HepG2 (cell line): ENCODE data around the gene NCBP1. TPM values are rescaled to one million over a fixed set of nuclear protein-coding genes. Genes with fewer than 3 reads are reported as not detected.

Experiments
- ATF3 ChIP-seq: sonication (generic); formaldehyde crosslinking; IDR thresholded peaks from 2 replicates; pipeline ENCODE4 v1.4.0; 2020; ENCODE audit warnings: missing genetic modification reagents
- HNF1A ChIP-seq, 2 experiments: sonication (generic) in 1 of 2; formaldehyde crosslinking in 1 of 2; IDR thresholded peaks; 2 replicates each; pipeline versions ENCODE4 v1.4.0 to v1.6.1; 2016 to 2020; ENCODE audit warnings: borderline replicate concordance in 1 of 2, low read depth in 1 of 2, mild to moderate bottlenecking in 1 of 2, missing genetic modification reagents in 1 of 2
- KDM5A ChIP-seq: fragments of 200-600 bp; sonication (generic); IDR thresholded peaks from 2 replicates; pipeline ENCODE4 v1.7.0; 2018; ENCODE audit warnings: antibody characterized with exemption, mild to moderate bottlenecking, low read length, borderline replicate concordance
- TFAP4 ChIP-seq: sonication (generic); IDR thresholded peaks from 2 replicates; pipeline ENCODE4 v1.6.1; 2016; ENCODE audit warnings: low read depth, borderline replicate concordance
- ZNF75D ChIP-seq: sonication (generic); formaldehyde crosslinking; IDR thresholded peaks from 2 replicates; pipeline ENCODE4 v1.8.1; 2023; ENCODE audit warnings: missing genetic modification reagents, mild to moderate bottlenecking, borderline replicate concordance
- ZNF772 ChIP-seq: sonication (generic); formaldehyde crosslinking; IDR thresholded peaks from 2 replicates; pipeline ENCODE4 v1.5.0; 2020; ENCODE audit warnings: mild to moderate bottlenecking, missing genetic modification reagents
- polyA plus RNA-seq, 8 experiments: library from polyadenylated mRNA; depleted of rRNA in 3 of 8; stranded (reverse) in 7 of 8; unstranded in 1 of 8; fragments of >200 nt; fragmentation: Illumina TruSeq in 4 of 8; extraction: Trizol in 4 of 8; gene quantifications; 2 replicates each; pipeline versions ENCODE4 v1.2.1 to v1.2.3, GENCODE V29; 2011 to 2016; ENCODE audit warnings: low read depth in 4 of 8, missing spikeins in 1 of 8, mixed read lengths in 1 of 8; ENCODE audit not compliant: insufficient read depth in 1 of 8
- total RNA-seq, 5 experiments: library from RNA; depleted of rRNA; stranded (reverse); fragments of >200 nt; fragmentation: Illumina TruSeq; extraction: Trizol; gene quantifications; 2 replicates each; pipeline ENCODE4 v1.2.3, GENCODE V29; 2016; ENCODE audit warnings: low read depth in 1 of 5

Gene NCBP1
- total and polyA plus RNA-seq, 2 of the 13 experiments (the other 11 are each of a cell fraction or from before 2014, with no cell fraction given): 13.3 to 40.2 TPM

GRCh38 chr9:97695995-97696802, 62.6 kb downstream of the NCBP1 start (continued):
- no peak for TF ChIP-seq ATF3 (CRISPR knock-in tag)
- TF ChIP-seq ZNF772 (CRISPR knock-in tag): no peak
- 0 out of 2 replicates have a peak, but pooled peaks have one; percentile 12 for TF ChIP-seq HNF1A (IDR thresholded peaks at IDR 0.05; ENCODE audit: low read depth)
- TF ChIP-seq HNF1A (CRISPR knock-in tag; IDR thresholded peaks at IDR 0.05; ENCODE audit: borderline replicate concordance): no peak
- no peak for TF ChIP-seq KDM5A
- no peak for TF ChIP-seq ZNF75D (CRISPR knock-in tag)
- peak; percentile 22; the same call in 1 of the 2 replicates for TF ChIP-seq TFAP4
